Activated CD8-positive, alpha-beta memory T cell treated with anti-CD3 and anti-CD28 coated beads, Interleukin-2, amount 50 U/mL, for 48 hours (primary cell): ENCODE data around the gene SLC13A2.
"Not testable (repeated sequence)": the region's sequence is repeated elsewhere in the genome, so short reads cannot be mapped to it uniquely, and the experiment has no call there.

Source experiments
- DNase-seq: peaks from one replicate; pipeline ENCODE4 v3.0.0-alpha.2; 2020

The SLC13A2 gene

GRCh38 chr17:28519236-28519635 is 45.8 kb downstream of the SLC13A2 start:
- no peak for DNase-seq

- DNase-seq, result no peak
Measured at GRCh38 chr17:28520687-28521086, 47.2 kb downstream of the SLC13A2 start.

GRCh38 chr17:28521311-28522085 is 48.1 kb downstream of the SLC13A2 start:
- DNase-seq, result no peak

GRCh38 chr17:28522281-28522680 is 48.8 kb downstream of the SLC13A2 start:
- not testable (repeated sequence) for DNase-seq

- DNase-seq, result no peak
Measured at GRCh38 chr17:28523186-28523585, 49.7 kb downstream of the SLC13A2 start.

GRCh38 chr17:28523876-28524275 is 50.4 kb downstream of the SLC13A2 start:
- no peak for DNase-seq

GRCh38 chr17:28524476-28525424 is 51.3 kb downstream of the SLC13A2 start:
- DNase-seq, result no peak

GRCh38 chr17:28526381-28526780 is 52.9 kb downstream of the SLC13A2 start:
- no peak for DNase-seq

GRCh38 chr17:28527181-28527681 is 53.8 kb downstream of the SLC13A2 start:
- DNase-seq, result no peak

GRCh38 chr17:28527859-28528258 is 54.4 kb downstream of the SLC13A2 start:
- DNase-seq, result no peak

- no peak for DNase-seq
Measured at GRCh38 chr17:28528327-28529012, 55.0 kb downstream of the SLC13A2 start.

GRCh38 chr17:28529013-28529400 is 55.6 kb downstream of the SLC13A2 start:
- DNase-seq, result no peak

- DNase-seq, result no peak
Measured at GRCh38 chr17:28530250-28530649, 56.8 kb downstream of the SLC13A2 start.

- DNase-seq, result no peak
Measured at GRCh38 chr17:28530926-28531325, 57.5 kb downstream of the SLC13A2 start.

GRCh38 chr17:28532050-28532960 is 58.9 kb downstream of the SLC13A2 start:
- DNase-seq, result no peak

GRCh38 chr17:28533091-28533807 is 59.8 kb downstream of the SLC13A2 start:
- DNase-seq, result no peak

GRCh38 chr17:28534740-28535375 is 61.4 kb downstream of the SLC13A2 start:
- DNase-seq, result no peak

GRCh38 chr17:28536532-28537218 is 63.2 kb downstream of the SLC13A2 start:
- no peak for DNase-seq

GRCh38 chr17:28537219-28537610 is 63.8 kb downstream of the SLC13A2 start:
- DNase-seq, result no peak

- no peak for DNase-seq
Measured at GRCh38 chr17:28538296-28538895, 65.0 kb downstream of the SLC13A2 start.
